ENCODE measurements around the gene SNX1. TPM values are rescaled to one million over a fixed set of nuclear protein-coding genes. Genes with fewer than 3 reads are reported as not detected.

The SNX1 gene
- total RNA-seq, 1 donor from 2014 or later = 162 TPM

DNA sequence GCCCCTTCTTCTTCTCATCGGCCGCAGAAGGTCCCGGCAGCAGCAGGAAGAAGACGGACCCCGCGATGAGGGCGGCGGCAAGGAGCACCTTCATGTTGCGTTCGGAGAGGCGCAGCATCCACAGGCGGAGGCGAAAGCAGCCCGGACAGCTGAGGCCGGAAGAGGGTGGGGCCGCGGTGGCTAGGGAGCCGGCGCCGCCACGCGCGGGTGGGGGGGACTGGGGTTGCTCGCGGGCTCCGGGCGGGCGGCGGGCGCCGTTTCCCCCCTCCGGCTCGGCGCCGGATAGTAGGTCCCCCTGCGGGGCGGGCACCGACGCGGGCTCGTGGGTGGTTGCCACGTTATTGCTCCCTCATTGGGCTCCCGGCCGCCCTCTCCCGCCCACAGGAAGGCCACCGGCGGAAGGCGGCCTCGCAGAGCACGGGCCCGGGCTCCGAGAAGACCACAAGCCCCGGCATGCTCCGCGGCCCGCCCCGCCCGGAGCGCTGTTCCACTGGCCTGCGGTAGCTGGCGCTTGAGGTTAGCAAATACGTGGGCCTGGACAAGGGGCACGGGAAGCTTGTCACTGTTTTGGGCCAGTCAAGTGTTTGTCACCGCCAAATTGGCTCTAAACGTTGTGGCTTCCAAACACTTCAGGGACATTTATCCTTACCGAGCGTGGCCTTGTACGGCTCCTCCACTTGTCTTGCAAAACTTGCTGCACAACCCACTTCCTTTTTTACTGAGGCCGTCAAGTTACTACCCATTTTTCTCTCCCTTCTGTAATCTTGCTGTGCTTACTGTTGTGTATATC, 67.3 kb downstream of the SNX1 start, which contains the start of gene PPIB:
Gene PPIB, minus strand, starts transcription at position 154 of the 790 bp plus-strand sequence. Its CDS starts 36 bp downstream, at position 118.
- peak; percentile 98 for DNase-seq (ENCODE audit: low spot score)

DNA sequence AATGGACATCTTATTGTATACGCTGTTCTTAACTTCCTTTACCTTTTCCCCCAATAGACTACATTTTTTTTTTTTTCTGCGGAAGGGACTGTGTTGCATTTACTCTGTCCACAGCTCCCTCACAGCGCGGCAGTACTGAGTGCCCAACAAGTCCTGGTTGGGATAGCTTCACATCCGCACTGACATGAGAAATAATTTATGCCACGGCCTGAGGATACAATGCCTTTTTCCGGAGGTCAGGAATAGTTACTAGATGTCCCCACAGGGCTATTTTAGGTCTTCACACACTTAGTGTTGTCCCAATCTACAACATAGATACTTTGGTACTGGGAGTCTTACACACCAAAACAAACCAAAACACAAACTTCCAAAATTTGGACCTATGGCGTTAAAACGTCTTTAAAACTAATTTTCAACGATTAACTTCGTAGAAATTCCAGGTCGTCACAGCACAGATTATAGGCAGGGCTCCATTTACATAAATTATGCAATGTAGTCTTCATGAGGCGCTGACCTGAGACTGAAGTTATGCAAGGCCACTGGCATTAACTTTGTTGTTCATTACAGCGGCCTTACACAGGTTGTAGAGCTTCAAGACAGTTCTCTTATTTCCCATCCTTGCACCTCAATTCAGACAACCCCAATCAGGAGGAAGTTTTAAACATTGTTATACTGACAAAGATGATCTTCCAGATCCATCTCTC, 68.0 kb downstream of the SNX1 start:
- no peak for DNase-seq (ENCODE audit: low spot score)

DNA sequence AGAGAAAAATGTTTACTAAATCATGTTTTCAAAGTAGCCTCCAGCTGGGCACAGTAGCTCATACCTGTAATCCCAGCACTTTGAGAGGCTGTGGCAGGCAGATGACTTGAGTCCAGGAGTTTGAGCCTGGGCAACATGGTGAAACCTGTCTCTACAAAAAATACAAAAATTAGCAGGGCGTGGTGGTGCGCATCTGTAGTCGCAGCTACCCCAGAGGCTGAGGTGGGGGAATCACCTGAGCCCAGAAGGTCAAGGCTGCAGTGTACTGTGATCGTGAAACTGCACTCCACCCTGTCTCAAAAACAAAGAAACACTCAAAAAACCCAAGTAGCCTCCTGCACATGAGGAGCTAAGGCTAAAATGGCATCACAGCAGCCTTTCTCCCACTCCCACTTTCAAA, 68.7 kb downstream of the SNX1 start:
- no peak for DNase-seq (ENCODE audit: low spot score)

DNA sequence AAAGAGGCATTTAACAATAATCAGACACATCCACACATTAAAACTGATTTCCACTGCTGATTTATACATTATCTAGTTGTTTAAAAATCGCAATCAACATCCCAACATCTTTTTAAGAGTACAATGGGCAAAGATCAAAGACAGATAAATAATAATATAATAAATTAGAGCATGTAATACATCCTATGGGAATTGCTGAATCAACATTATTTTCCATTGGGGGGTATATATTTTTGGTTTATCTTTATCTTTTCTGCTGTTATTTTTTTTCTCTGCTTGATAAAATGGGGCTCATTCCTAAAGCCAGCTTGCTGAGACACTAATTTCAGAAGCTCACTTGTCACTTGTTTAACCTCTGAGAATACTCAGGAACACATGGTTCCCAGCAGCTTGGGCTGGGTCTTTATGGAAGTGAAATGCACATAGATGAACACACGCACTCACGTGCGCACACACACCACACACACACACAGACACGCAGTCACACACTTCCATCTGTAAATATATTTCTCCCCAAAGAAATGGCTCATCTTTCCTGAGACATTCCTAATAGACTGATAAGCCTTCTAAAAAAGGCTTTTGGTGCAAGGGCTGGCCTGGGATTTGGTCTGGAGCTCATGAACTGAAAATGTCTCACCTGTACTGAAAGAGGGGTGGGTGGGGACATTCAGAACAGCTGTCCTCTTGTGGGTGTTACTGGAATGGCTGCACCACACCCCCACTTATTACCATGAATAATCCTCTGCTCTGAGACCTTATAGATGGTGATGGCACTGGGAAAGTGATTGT, 70.5 kb downstream of the SNX1 start:
- DNase-seq (ENCODE audit: low spot score) = no peak

GRCh38 chr15:64180235-64180824, 84.5 kb downstream of the SNX1 start:
- DNase-seq (ENCODE audit: low spot score) = peak; percentile 17

GRCh38 chr15:64182859-64183370, 87.1 kb downstream of the SNX1 start:
- no peak for DNase-seq (ENCODE audit: low spot score)

DNA sequence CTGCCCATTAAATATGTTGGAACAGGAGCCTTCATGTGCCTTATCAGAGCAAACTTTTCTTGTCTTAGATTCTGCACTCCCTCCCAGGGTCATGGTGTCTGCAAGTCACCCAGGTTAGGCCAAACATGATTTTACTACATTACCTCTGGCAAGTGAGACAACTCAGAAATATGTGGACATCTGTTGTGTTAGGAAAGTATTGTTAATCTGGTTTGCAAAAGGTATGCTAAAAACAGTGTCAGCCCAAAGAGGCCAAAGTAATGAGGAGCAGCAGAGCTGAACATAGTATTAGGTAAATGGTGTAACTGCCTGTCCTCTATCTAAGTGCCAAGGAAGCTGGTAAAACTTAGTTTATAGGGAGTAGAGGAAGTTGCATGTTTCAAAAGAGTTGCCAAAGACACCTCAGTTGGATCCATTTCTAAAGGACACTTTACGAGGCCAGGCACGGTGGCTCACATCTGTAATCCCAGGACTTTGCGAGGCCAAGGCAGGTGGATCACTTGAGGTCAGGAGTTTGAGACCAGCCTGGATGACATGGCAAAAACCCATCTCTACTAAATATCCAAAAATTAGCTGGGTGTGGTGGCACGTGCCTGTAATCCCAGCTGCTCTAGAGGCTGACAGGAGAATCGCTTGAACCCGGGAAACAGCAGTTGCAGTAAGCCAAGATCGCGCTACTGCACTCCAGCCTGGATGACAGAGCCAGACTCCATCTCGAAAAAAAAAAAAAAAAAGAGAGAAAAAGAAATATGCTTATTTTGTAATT, 89.5 kb downstream of the SNX1 start:
- peak; percentile 5 for DNase-seq (ENCODE audit: low spot score)

- DNase-seq (ENCODE audit: low spot score) = peak; percentile 9
Observed at GRCh38 chr15:64187396-64188191, 91.8 kb downstream of the SNX1 start.

Other genes starting within 250 kb of the SNX1 start
- 9.0 TPM for gene DAPK2, start 49.5 kb upstream of the SNX1 start, total RNA-seq
- 35.5 TPM for gene CIAO2A, start 2.1 kb upstream of the SNX1 start, total RNA-seq
- 0.31 TPM for gene SNX22, start 55.7 kb downstream of the SNX1 start, total RNA-seq
- 380 TPM for gene PPIB, start 67.0 kb downstream of the SNX1 start, total RNA-seq